GF-D8 (cell line): ENCODE measurements around the gene PPP1R12A.
A peak's percentile ranks its signal among the peaks of the same experiment; 100 is the strongest.
"Not testable (repeated sequence)": the region's sequence is repeated elsewhere in the genome, so short reads cannot be mapped to it uniquely, and the experiment has no call there.

Experiments
- DNase-seq: peaks from one replicate; lab custom pipeline; 2025; lab: John Stamatoyannopoulos, UW

The PPP1R12A gene

GRCh38 chr12:79891506-79892162 is 43.3 kb downstream of the PPP1R12A start:
- DNase-seq: no peak

GRCh38 chr12:79887890-79888289 is 47.0 kb downstream of the PPP1R12A start:
- no peak for DNase-seq

- DNase-seq: peak; percentile 16
Observed at GRCh38 chr12:79886917-79887519, 47.9 kb downstream of the PPP1R12A start.

GRCh38 chr12:79885911-79886490 is 48.9 kb downstream of the PPP1R12A start:
- DNase-seq: no peak

- no peak for DNase-seq
Observed at GRCh38 chr12:79884401-79885006, 50.4 kb downstream of the PPP1R12A start.

GRCh38 chr12:79883216-79883615 is 51.7 kb downstream of the PPP1R12A start:
- DNase-seq: no peak

GRCh38 chr12:79881351-79881750 is 53.5 kb downstream of the PPP1R12A start:
- no peak for DNase-seq

GRCh38 chr12:79878506-79878905 is 56.4 kb downstream of the PPP1R12A start:
- not testable (repeated sequence) for DNase-seq

GRCh38 chr12:79877246-79877645 is 57.7 kb downstream of the PPP1R12A start:
- DNase-seq: no peak

- no peak for DNase-seq
Observed at GRCh38 chr12:79874665-79875064, 60.2 kb downstream of the PPP1R12A start.

- DNase-seq: no peak
Observed at GRCh38 chr12:79873201-79873600, 61.7 kb downstream of the PPP1R12A start.

- peak; percentile 84 for DNase-seq
Observed at GRCh38 chr12:79871621-79872020, 63.3 kb downstream of the PPP1R12A start.

GRCh38 chr12:79870916-79871315 is 64.0 kb downstream of the PPP1R12A start:
- no peak for DNase-seq

- no peak for DNase-seq
Observed at GRCh38 chr12:79859646-79860045, 75.3 kb downstream of the PPP1R12A start.

GRCh38 chr12:79858518-79858917 is 76.4 kb downstream of the PPP1R12A start:
- DNase-seq: no peak

GRCh38 chr12:79857675-79858074 is 77.2 kb downstream of the PPP1R12A start:
- DNase-seq: no peak

GRCh38 chr12:79850610-79851299 is 84.1 kb downstream of the PPP1R12A start:
- peak; percentile 9 for DNase-seq

- DNase-seq: no peak
Observed at GRCh38 chr12:79848339-79848738, 86.6 kb downstream of the PPP1R12A start.

GRCh38 chr12:79847417-79847816 is 87.5 kb downstream of the PPP1R12A start:
- no peak for DNase-seq

GRCh38 chr12:79844693-79845092 is 90.2 kb downstream of the PPP1R12A start:
- no peak for DNase-seq

GRCh38 chr12:79843978-79844377 is 90.9 kb downstream of the PPP1R12A start:
- DNase-seq: no peak

- DNase-seq: no peak
Observed at GRCh38 chr12:79842630-79843029, 92.3 kb downstream of the PPP1R12A start.

GRCh38 chr12:79841878-79842265 is 93.0 kb downstream of the PPP1R12A start:
- DNase-seq: no peak
